CD14-positive monocyte (primary cell): ENCODE measurements around the gene RTN4IP1. TPM values are rescaled to one million over a fixed set of nuclear protein-coding genes. Genes with fewer than 3 reads are reported as not detected.

Experiments used
- DNase-seq, 3 donors: peaks; one replicate each; pipeline ENCODE4 v3.0.0-alpha.2; 2011 to 2022
- H2AFZ ChIP-seq: 2 replicates; pipeline ENCODE4 v1.6.0; 2012; ENCODE audit warnings: mild to moderate bottlenecking, low read depth, low read length, inconsistent platforms; ENCODE audit not compliant: insufficient read depth, poor library complexity, severe bottlenecking
- H3K27ac ChIP-seq, 2 donors: 1 replicate in 1 of 2; 2 replicates in 1 of 2; pipeline ENCODE4 v1.5.1; 2012 to 2013; ENCODE audit warnings: low read length in 2 of 2, control low read depth in 1 of 2, inconsistent platforms in 1 of 2, low read depth in 1 of 2, mild to moderate bottlenecking in 1 of 2
- H3K27me3 ChIP-seq, 2 donors: one replicate each; pipeline versions ENCODE4 v1.6.0 to v1.6.1; 2011 to 2013; ENCODE audit warnings: low read length in 2 of 2; ENCODE audit not compliant: control insufficient read depth in 2 of 2, insufficient read depth in 2 of 2
- H3K36me3 ChIP-seq, 2 donors: replicated peaks in 1 of 2; 1 replicate in 1 of 2; 2 replicates in 1 of 2; pipeline versions ENCODE4 v1.5.1 to v1.6.1; 2012 to 2013; ENCODE audit warnings: low read length in 2 of 2, control low read depth in 1 of 2, inconsistent platforms in 1 of 2, mild to moderate bottlenecking in 1 of 2; ENCODE audit not compliant: insufficient read depth in 2 of 2, control insufficient read depth in 1 of 2
- H3K4me1 ChIP-seq, 2 donors: 1 replicate in 1 of 2; 2 replicates in 1 of 2; pipeline versions ENCODE4 v1.5.1 to v1.6.1; 2012 to 2013; ENCODE audit warnings: low read length in 2 of 2, control low read depth in 1 of 2, inconsistent platforms in 1 of 2, mild to moderate bottlenecking in 1 of 2, moderate library complexity in 1 of 2; ENCODE audit not compliant: insufficient read depth in 2 of 2, control insufficient read depth in 1 of 2
- H3K4me2 ChIP-seq: replicated peaks from 2 replicates; pipeline ENCODE3; 2012; ENCODE audit warnings: low read length, moderate library complexity, mild to moderate bottlenecking; ENCODE audit not compliant: poor library complexity, severe bottlenecking; ENCODE audit errors: extremely low read depth
- H3K4me3 ChIP-seq, 3 experiments: fragments of 200-600 bp in 1 of 3; sonication (generic) in 1 of 3; replicated peaks in 1 of 3; 1 replicate in 2 of 3; 2 replicates in 1 of 3; pipeline ENCODE4 v1.5.1; 2011 to 2013; ENCODE audit warnings: low read length in 3 of 3, mild to moderate bottlenecking in 3 of 3, control low read depth in 2 of 3, low read depth in 2 of 3, inconsistent platforms in 1 of 3, moderate library complexity in 1 of 3
- H3K79me2 ChIP-seq: 2 replicates; pipeline ENCODE4 v1.6.0; 2012; ENCODE audit warnings: mild to moderate bottlenecking, control low read depth, inconsistent platforms, low read length, moderate library complexity; ENCODE audit not compliant: insufficient read depth
- H3K9ac ChIP-seq: 2 replicates; pipeline ENCODE4 v1.6.0; 2017; ENCODE audit warnings: low read length, mild to moderate bottlenecking; ENCODE audit not compliant: insufficient read depth, poor library complexity, severe bottlenecking
- H3K9me3 ChIP-seq, 2 donors: replicated peaks in 1 of 2; 1 replicate in 1 of 2; 2 replicates in 1 of 2; pipeline versions ENCODE4 v1.5.1 to v1.6.1; 2012 to 2013; ENCODE audit warnings: low read length in 2 of 2, control low read depth in 1 of 2; ENCODE audit not compliant: control insufficient read depth in 1 of 2, insufficient read depth in 1 of 2
- H4K20me1 ChIP-seq: 2 replicates; pipeline ENCODE4 v1.6.0; 2012; ENCODE audit warnings: mild to moderate bottlenecking, low read length, control low read depth, moderate library complexity; ENCODE audit not compliant: insufficient read depth
- H3K27ac Mint-ChIP-seq, 7 donors: one replicate each; pipeline ENCODE4 v1.8.0; 2020; ENCODE audit warnings: mild to moderate bottlenecking in 7 of 7, mixed read lengths in 7 of 7, moderate library complexity in 6 of 7, inconsistent platforms in 2 of 7
- H3K27me3 Mint-ChIP-seq, 3 donors: one replicate each; pipeline ENCODE4 v1.8.0; 2021 to 2022; ENCODE audit warnings: low read depth in 3 of 3, mild to moderate bottlenecking in 3 of 3, mixed read lengths in 3 of 3, moderate library complexity in 3 of 3, inconsistent platforms in 1 of 3
- H3K36me3 Mint-ChIP-seq, 2 donors: one replicate each; pipeline ENCODE4 v1.8.0; 2020; ENCODE audit warnings: mixed read lengths in 2 of 2, inconsistent platforms in 1 of 2, mild to moderate bottlenecking in 1 of 2
- H3K4me1 Mint-ChIP-seq: one replicate; pipeline ENCODE4 v1.8.0; 2020; ENCODE audit warnings: mild to moderate bottlenecking, mixed read lengths
- H3K4me3 Mint-ChIP-seq, 2 donors: one replicate each; pipeline ENCODE4 v1.8.0; 2020; ENCODE audit warnings: mild to moderate bottlenecking in 2 of 2, mixed read lengths in 2 of 2, moderate library complexity in 1 of 2
- H3K9me3 Mint-ChIP-seq, 7 donors: one replicate each; pipeline ENCODE4 v1.8.0; 2020 to 2022; ENCODE audit warnings: mixed read lengths in 7 of 7, mild to moderate bottlenecking in 6 of 7, moderate library complexity in 6 of 7, inconsistent platforms in 2 of 7
- WGBS: methylation state at CpG from one replicate; pipeline ENCODE4 v1.1.5; 2013; ENCODE audit warnings: missing lambda C conversion rate; ENCODE audit not compliant: insufficient coverage; 5-methylcytosine and 5-hydroxymethylcytosine counted together
- intact Hi-C, 2 donors: fragments of 100-400 bp; cut with micrococcal nuclease; formaldehyde crosslinking; loops; one replicate each; pipeline versions ENCODE4 v1.15.0 to v1.15.1; 2023
- polyA plus RNA-seq, 3 donors: library from polyadenylated mRNA; depleted of rRNA in 1 of 3; unstranded in 2 of 3; stranded (reverse) in 1 of 3; fragments of 300-500 nt in 2 of 3; fragments of >200 nt in 1 of 3; fragmentation: Illumina TruSeq in 2 of 3; gene quantifications; 1 replicate in 2 of 3; 2 replicates in 1 of 3; pipeline ENCODE4 v1.2.3, GENCODE V29; 2012 to 2021
- TF ChIP-seq, protein P1 (sequence below): fragments of 200-600 bp; IDR thresholded peaks from one replicate; pipeline ENCODE4 v1.8.0; 2022; ENCODE audit warnings: antibody characterized with exemption, mild to moderate bottlenecking

RTN4IP1 gene
- polyA plus RNA-seq, 3 donors = 3.5 to 6.7 (median 4.5) TPM

DNA sequence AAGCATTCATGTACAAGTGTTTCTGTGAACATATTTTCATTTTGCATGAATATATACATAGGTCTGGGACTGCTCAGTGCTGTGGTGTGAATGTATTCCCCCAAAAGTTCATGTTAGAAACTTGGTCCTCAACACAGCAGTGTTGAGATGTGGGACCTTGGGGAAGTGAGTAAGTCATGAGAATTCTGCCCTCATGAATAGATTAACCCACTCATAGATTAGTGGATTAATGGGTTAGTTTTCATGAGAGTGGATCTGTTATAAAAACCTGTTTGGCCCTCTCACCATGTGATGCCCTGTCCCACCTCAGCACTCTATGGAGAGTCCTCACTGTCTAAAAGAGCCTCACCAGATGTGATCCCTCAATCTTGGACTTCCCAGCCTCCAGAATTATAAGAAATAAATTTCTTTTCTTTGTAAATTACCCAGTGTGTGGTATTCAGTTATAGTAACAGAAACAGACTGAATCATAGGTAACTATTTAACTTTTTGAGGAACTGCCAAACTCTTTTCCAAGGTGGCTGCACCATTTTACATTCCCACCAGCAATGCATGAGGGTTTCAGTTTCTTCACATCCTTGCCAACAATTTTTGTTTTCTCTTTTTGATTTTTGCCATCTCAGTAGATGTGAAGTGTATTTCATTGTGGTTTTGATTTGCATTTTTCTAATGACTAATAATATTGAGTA is 45.4 kb upstream of the RTN4IP1 start:
- no peaks in the 10 kb centered on the region for H3K36me3 ChIP-seq
- intact Hi-C loops = no loop called here
- H3K27ac ChIP-seq = no peak overlapping the region
- Mint-ChIP-seq H3K9me3 (peaks cover 0 to 4% (median 0%) of the 10 kb centered on the region in 7 donors), H3K27me3 (peaks cover 0 to 2% (median 0%) of the 10 kb centered on the region in 3 donors), H3K4me3 (no peak overlapping the region), H3K27ac (no peak overlapping the region), H3K4me1 (peaks cover 4% of the 10 kb centered on the region), H3K36me3 (no peaks in the 10 kb centered on the region)
- no peak overlapping the region for H2AFZ ChIP-seq
- H3K9me3 ChIP-seq = no peaks in the 10 kb centered on the region
- TF ChIP-seq, protein P1, sequence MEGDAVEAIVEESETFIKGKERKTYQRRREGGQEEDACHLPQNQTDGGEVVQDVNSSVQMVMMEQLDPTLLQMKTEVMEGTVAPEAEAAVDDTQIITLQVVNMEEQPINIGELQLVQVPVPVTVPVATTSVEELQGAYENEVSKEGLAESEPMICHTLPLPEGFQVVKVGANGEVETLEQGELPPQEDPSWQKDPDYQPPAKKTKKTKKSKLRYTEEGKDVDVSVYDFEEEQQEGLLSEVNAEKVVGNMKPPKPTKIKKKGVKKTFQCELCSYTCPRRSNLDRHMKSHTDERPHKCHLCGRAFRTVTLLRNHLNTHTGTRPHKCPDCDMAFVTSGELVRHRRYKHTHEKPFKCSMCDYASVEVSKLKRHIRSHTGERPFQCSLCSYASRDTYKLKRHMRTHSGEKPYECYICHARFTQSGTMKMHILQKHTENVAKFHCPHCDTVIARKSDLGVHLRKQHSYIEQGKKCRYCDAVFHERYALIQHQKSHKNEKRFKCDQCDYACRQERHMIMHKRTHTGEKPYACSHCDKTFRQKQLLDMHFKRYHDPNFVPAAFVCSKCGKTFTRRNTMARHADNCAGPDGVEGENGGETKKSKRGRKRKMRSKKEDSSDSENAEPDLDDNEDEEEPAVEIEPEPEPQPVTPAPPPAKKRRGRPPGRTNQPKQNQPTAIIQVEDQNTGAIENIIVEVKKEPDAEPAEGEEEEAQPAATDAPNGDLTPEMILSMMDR = no peak
- H3K9ac ChIP-seq = no peak overlapping the region
- no peak overlapping the region for H3K4me2 ChIP-seq
- no peak overlapping the region for H3K4me3 ChIP-seq
- no peaks in the 10 kb centered on the region for H3K27me3 ChIP-seq
- H3K4me1 ChIP-seq = no peaks in the 10 kb centered on the region
- DNase-seq = no peak
- no peaks in the 10 kb centered on the region for H4K20me1 ChIP-seq
- H3K79me2 ChIP-seq = no peaks in the 10 kb centered on the region

DNA sequence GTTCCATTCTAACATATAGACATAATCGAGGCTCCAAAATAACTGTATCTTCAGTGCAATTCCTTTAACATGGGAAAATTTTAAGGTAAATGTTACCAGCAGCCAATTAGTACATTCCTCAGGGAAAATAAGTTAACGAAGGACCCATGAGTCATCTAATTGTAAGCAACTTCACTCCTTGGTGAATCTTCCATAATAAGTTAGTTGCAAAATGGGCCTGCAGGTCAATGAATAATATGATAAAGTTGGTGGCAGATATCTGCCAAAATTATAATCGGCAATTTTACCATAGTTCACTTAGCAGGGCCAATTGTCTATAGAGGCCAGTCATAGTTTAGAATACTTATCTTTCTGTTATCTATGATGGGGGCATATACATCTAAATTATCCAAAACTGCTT is 42.4 kb upstream of the RTN4IP1 start:
- peaks cover 0 to 4% (median 0%) of the 10 kb centered on the region in 7 donors for H3K9me3 Mint-ChIP-seq

More for the DNA sequence above, 42.4 kb upstream of the RTN4IP1 start:
- WGBS = no CpG with 5 or more reads among the region's 3 CpGs
- no peaks in the 10 kb centered on the region for H3K27me3 ChIP-seq
- no peak overlapping the region for H3K4me2 ChIP-seq
- H3K79me2 ChIP-seq = no peaks in the 10 kb centered on the region
- TF ChIP-seq, protein P1 = no peak
- Mint-ChIP-seq H3K27ac (no peak overlapping the region), H3K36me3 (peaks cover 2 to 5% of the 10 kb centered on the region in 2 donors), H3K27me3 (no peaks in the 10 kb centered on the region), H3K4me3 (no peak overlapping the region), H3K4me1 (peaks cover 9% of the 10 kb centered on the region)
- H3K9ac ChIP-seq = no peak overlapping the region
- intact Hi-C loops = no loop called here
- no peak overlapping the region for H2AFZ ChIP-seq
- no peak for DNase-seq
- no peak overlapping the region for H3K27ac ChIP-seq
- no peak overlapping the region for H3K4me3 ChIP-seq
- H3K36me3 ChIP-seq = peaks cover 0 to 2% of the 10 kb centered on the region in 2 donors
- peaks cover 6% of the 10 kb centered on the region in 2 donors for H3K4me1 ChIP-seq
- H4K20me1 ChIP-seq = no peaks in the 10 kb centered on the region
- no peaks in the 10 kb centered on the region for H3K9me3 ChIP-seq
